A549 (cell line): ENCODE data around the gene SLC22A17. TPM values are rescaled to one million over a fixed set of nuclear protein-coding genes. Genes with fewer than 3 reads are reported as not detected.
A peak's percentile ranks its signal among the peaks of the same experiment; 100 is the strongest.

Experiments
- ATAC-seq, 2 experiments: fragments of 200-7000 bp in 1 of 2; fragments of >200 bp in 1 of 2; cut with Nextera tagmentation in 1 of 2; cut with Tn5 transposase in 1 of 2; 3 replicates each; pipeline versions ENCODE4 v1.8.0 to v1.9.1; 2018 to 2020; ENCODE audit warnings: mild to moderate bottlenecking in 1 of 2, moderate library complexity in 1 of 2
- CTCF ChIA-PET: fragments of 300-600 bp; sonication (Branson Sonifier 250); formaldehyde crosslinking; extraction: SDS; loops from one replicate; lab custom pipeline; 2021; ENCODE audit warnings: antibody characterized with exemption, inconsistent platforms; lab: Yijun Ruan, JAX
- POLR2A ChIA-PET: fragments of 350-600 bp; formaldehyde crosslinking; extraction: SDS; loops from one replicate; lab custom pipeline; 2021; ENCODE audit warnings: antibody characterized with exemption, inconsistent platforms; lab: Yijun Ruan, JAX
- DNase-seq, 2 experiments: peaks; one replicate each; pipeline versions ENCODE4 v3.0.0 to v3.0.0-alpha.2; 2011 to 2016; ENCODE audit warnings: low read depth in 1 of 2, low spot score in 1 of 2
- FAIRE-seq: peaks from 2 replicates; lab custom pipeline; 2011; peaks lifted over from hg19 to GRCh38; lab: Jason Lieb, UNC
- H3K27ac ChIP-seq, 2 experiments: fragments of >200 bp; sonication (Bioruptor Twin); formaldehyde crosslinking; 3 replicates each; pipeline ENCODE4 v1.5.1; 2016 to 2017
- H3K4me1 ChIP-seq: fragments of >200 bp; sonication (Bioruptor Twin); formaldehyde crosslinking; 3 replicates; pipeline ENCODE4 v1.6.1; 2016
- H3K4me2 ChIP-seq: fragments of >200 bp; sonication (Bioruptor Twin); formaldehyde crosslinking; 3 replicates; pipeline ENCODE4 v1.6.1; 2016
- H3K4me3 ChIP-seq: fragments of >200 bp; sonication (Bioruptor Twin); formaldehyde crosslinking; 3 replicates; pipeline ENCODE4 v1.5.1; 2016
- H3K9me3 ChIP-seq: fragments of >200 bp; sonication (Bioruptor Twin); formaldehyde crosslinking; 3 replicates; pipeline ENCODE4 v1.6.1; 2016
- CBX8 ChIP-seq: fragments of 200-600 bp; sonication (generic); IDR thresholded peaks from 2 replicates; pipeline ENCODE4 v1.6.1; 2016
- CEBPB ChIP-seq, 2 experiments: fragments of >200 bp in 1 of 2; sonication (Bioruptor Twin) in 1 of 2; formaldehyde crosslinking in 1 of 2; IDR thresholded peaks; 2 replicates each; pipeline ENCODE4 v1.6.1; 2012 to 2016
- CHD4 ChIP-seq: fragments of 200-600 bp; sonication (generic); IDR thresholded peaks from 2 replicates; pipeline ENCODE4 v1.6.1; 2016; ENCODE audit warnings: antibody characterized with exemption, mild to moderate bottlenecking, borderline replicate concordance
- FOSB ChIP-seq: fragments of 250-450 bp; sonication (Bioruptor Pico); IDR thresholded peaks from 2 replicates; pipeline ENCODE4 v1.5.0; 2020; ENCODE audit warnings: mild to moderate bottlenecking, moderate library complexity
- FOXS1 ChIP-seq: fragments of 250-450 bp; sonication (Bioruptor Pico); IDR thresholded peaks from 2 replicates; pipeline ENCODE4 v1.5.0; 2020; ENCODE audit warnings: mild to moderate bottlenecking, moderate library complexity
- HDAC2 ChIP-seq: fragments of 200-600 bp; sonication (generic); IDR thresholded peaks from 2 replicates; pipeline ENCODE4 v1.6.1; 2016
- HEYL ChIP-seq: fragments of 250-450 bp; sonication (Bioruptor Pico); IDR thresholded peaks from 2 replicates; pipeline ENCODE4 v1.8.0; 2021; ENCODE audit warnings: mild to moderate bottlenecking, moderate library complexity
- JUN ChIP-seq, 2 experiments: fragments of >200 bp; sonication (Bioruptor Twin); formaldehyde crosslinking; IDR thresholded peaks; 2 replicates in 1 of 2; 3 replicates in 1 of 2; pipeline ENCODE4 v1.6.1; 2016 to 2017
- MAZ ChIP-seq: fragments of 150-350 bp; IDR thresholded peaks from 2 replicates; pipeline ENCODE4 v1.6.1; 2014; ENCODE audit warnings: antibody characterized with exemption, low read depth, low read length, borderline replicate concordance
- PHF8 ChIP-seq: fragments of 200-600 bp; sonication (generic); IDR thresholded peaks from 2 replicates; pipeline ENCODE4 v1.6.1; 2016; ENCODE audit warnings: low read depth, mild to moderate bottlenecking, antibody characterized with exemption, moderate library complexity, borderline replicate concordance
- POLR2AphosphoS2 ChIP-seq: conservative IDR thresholded peaks from 2 replicates; pipeline ENCODE4 v1.6.1; 2012; ENCODE audit warnings: low read length, improper control_type of control experiment, inconsistent platforms
- RAD21 ChIP-seq, 2 experiments: fragments of >200 bp in 1 of 2; sonication (Bioruptor Twin) in 1 of 2; formaldehyde crosslinking in 1 of 2; IDR thresholded peaks in 1 of 2; conservative IDR thresholded peaks in 1 of 2; 2 replicates in 1 of 2; 3 replicates in 1 of 2; pipeline ENCODE4 v1.6.1; 2012 to 2018; ENCODE audit warnings: inconsistent platforms in 1 of 2
- RFX5 ChIP-seq: fragments of 450-650 bp; IDR thresholded peaks from 2 replicates; pipeline ENCODE4 v1.7.1; 2014; ENCODE audit warnings: antibody characterized with exemption, mild to moderate bottlenecking, moderate library complexity
- SMC3 ChIP-seq: fragments of >200 bp; sonication (Bioruptor Twin); formaldehyde crosslinking; IDR thresholded peaks from 3 replicates; pipeline ENCODE4 v1.6.1; 2018; ENCODE audit warnings: inconsistent platforms
- SREBF2 ChIP-seq: fragments of 450-650 bp; IDR thresholded peaks from 2 replicates; pipeline ENCODE4 v1.6.1; 2014; ENCODE audit warnings: mild to moderate bottlenecking, moderate library complexity
- TP53 ChIP-seq: fragments of 250-450 bp; sonication (Bioruptor Pico); IDR thresholded peaks from 2 replicates; pipeline ENCODE4 v1.5.0; 2021; ENCODE audit warnings: mild to moderate bottlenecking, moderate library complexity
- ZC3H11A ChIP-seq: fragments of 450-650 bp; IDR thresholded peaks from 2 replicates; pipeline ENCODE4 v1.6.1; 2014; ENCODE audit warnings: antibody characterized with exemption, mild to moderate bottlenecking
- ZNF302 ChIP-seq: fragments of 250-450 bp; sonication (Bioruptor Pico); IDR thresholded peaks from 2 replicates; pipeline ENCODE4 v1.9.0; 2021; ENCODE audit warnings: inconsistent platforms, mild to moderate bottlenecking, moderate library complexity
- WGBS: methylation state at CpG from one replicate; pipeline ENCODE4 v1.1.6; 2017; ENCODE audit errors: missing lambda C conversion rate; 5-methylcytosine and 5-hydroxymethylcytosine counted together
- polyA plus RNA-seq, 4 experiments: library from polyadenylated mRNA; depleted of rRNA in 3 of 4; stranded (reverse); fragments of >200 nt; fragmentation: RNase III in 1 of 4; extraction: RNeasy Plus Mini Kit Qiagen cat#74134 plus additional on column Dnase treatment in 1 of 4; gene quantifications; 2 replicates in 3 of 4; 3 replicates in 1 of 4; pipeline ENCODE4 v1.2.3, GENCODE V29; 2011 to 2017
- TF ChIP-seq, protein P1 (sequence below): fragments of >200 bp; sonication (Bioruptor Twin); formaldehyde crosslinking; IDR thresholded peaks from 3 replicates; pipeline ENCODE4 v1.6.1; 2016
- TF ChIP-seq, protein P2 (sequence below): fragments of >200 bp; sonication (Bioruptor Twin); formaldehyde crosslinking; IDR thresholded peaks from 3 replicates; pipeline ENCODE4 v1.5.1; 2016

Gene SLC22A17
- polyA plus RNA-seq, 2 of the 4 experiments (the other 2 are of a cell fraction): 3.5 to 8.4 TPM

DNA sequence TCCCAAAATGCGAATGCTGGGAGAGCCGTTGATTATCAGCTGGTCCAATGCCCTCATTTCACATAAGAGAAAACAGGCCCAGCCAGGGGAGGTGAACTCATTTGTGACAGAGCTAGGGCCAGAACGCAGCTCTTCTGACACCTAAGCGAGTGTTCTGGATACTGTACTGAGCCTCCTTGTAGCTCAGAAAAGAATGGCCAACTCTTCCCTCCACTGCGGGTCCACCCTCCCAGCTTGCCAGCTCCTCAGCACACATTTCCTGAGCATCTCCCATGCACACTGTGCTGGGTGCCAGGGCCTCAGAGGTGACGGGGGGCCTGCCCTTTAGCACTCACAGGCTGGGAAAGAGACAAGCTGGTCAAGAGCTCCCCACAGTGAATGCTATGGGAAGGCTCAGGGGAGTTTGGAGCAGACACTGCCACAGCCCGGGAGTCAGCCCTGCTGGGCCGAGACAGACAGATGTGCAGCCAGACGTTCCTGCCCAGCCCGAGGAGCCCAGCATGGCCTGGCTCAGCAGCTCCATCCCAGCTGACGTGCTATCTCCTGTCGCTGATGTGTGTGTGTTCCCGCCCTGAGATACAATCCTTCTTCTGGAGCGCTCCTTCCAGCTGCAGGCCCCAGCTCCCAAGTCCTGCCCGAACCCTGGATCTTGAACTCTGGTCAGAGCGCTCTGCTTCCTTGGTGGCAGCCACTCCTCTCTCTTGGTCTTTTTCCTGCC is 27.7 kb upstream of the SLC22A17 start (continued):
- TF ChIP-seq, protein P1, sequence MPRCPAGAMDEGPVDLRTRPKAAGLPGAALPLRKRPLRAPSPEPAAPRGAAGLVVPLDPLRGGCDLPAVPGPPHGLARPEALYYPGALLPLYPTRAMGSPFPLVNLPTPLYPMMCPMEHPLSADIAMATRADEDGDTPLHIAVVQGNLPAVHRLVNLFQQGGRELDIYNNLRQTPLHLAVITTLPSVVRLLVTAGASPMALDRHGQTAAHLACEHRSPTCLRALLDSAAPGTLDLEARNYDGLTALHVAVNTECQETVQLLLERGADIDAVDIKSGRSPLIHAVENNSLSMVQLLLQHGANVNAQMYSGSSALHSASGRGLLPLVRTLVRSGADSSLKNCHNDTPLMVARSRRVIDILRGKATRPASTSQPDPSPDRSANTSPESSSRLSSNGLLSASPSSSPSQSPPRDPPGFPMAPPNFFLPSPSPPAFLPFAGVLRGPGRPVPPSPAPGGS: no peak
- no peak for TF ChIP-seq HEYL (CRISPR knock-in tag)
- TF ChIP-seq HDAC2: no peak
- no peak for TF ChIP-seq CHD4
- TF ChIP-seq SMC3: no peak
- no peak for TF ChIP-seq JUN (IDR thresholded peaks at IDR 0.05)
- TF ChIP-seq RAD21 (conservative IDR thresholded peaks at IDR 0.05 in 1 of 2, IDR thresholded peaks at IDR 0.05 in 1 of 2): no peak
- TF ChIP-seq, all 56 proteins: peak for 0

DNA sequence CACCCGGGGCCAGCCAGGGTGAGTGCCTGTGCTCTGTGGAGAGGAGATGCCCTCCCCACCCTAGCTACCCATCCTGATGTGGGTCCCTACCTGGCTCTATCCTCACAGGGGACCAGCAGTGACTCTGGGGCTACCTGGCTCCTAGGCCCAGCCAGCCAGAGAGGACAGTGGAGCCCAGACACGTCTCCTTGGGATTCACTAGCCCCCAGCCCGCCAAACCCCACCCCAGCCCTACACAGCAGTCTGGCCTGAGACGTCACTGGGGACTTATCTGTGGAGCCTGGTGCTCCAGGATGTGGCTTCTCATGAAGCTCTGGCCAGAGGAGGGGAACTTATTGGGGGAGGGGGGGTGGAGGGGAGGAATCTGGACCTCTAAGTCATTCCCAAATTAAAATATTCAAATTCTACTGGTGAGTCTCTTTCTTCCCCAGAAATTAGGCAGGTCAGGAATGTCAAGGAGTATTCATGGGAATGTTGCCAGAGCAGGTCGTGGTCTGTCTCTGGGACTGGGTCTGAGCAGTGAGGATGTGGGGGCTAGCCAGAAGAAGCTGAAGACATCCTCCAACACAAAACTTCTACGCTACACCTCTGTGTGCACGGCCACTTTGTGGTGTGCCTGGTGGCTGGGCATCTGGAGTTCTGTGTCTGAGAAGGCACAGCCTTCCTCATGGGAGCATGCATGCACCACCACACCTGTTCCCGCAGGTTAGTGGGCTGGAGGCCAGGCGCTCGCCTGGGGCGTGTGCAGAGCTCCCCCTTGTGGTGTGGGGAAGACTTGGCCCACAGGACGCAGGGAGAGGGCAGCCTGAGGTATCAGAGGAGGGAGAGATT is 26.9 kb upstream of the SLC22A17 start:
- Histone ChIP-seq H3K4me3 (no peak overlapping the region), H3K4me1 (no peaks in the 10 kb centered on the region), H3K27ac (no peak overlapping the region), H3K9me3 (no peaks in the 10 kb centered on the region), H3K4me2 (no peak overlapping the region)
- DNase-seq (peak; percentile 46 to 62), ATAC-seq (peak; percentile 75 to 91; a peak in 4 of 6 replicates), FAIRE-seq (no peak)
- TF ChIP-seq RAD21 (conservative IDR thresholded peaks at IDR 0.05 in 1 of 2, IDR thresholded peaks at IDR 0.05 in 1 of 2) (peak; percentile 84 to 89), SMC3 (peak; percentile 88), ZNF302 (no peak), RFX5 (no peak), FOSB (CRISPR knock-in tag) (no peak), FOXS1 (CRISPR knock-in tag) (no peak), TP53 (CRISPR knock-in tag) (no peak), POLR2AphosphoS2 (no peak)
- TF ChIP-seq, protein P2, sequence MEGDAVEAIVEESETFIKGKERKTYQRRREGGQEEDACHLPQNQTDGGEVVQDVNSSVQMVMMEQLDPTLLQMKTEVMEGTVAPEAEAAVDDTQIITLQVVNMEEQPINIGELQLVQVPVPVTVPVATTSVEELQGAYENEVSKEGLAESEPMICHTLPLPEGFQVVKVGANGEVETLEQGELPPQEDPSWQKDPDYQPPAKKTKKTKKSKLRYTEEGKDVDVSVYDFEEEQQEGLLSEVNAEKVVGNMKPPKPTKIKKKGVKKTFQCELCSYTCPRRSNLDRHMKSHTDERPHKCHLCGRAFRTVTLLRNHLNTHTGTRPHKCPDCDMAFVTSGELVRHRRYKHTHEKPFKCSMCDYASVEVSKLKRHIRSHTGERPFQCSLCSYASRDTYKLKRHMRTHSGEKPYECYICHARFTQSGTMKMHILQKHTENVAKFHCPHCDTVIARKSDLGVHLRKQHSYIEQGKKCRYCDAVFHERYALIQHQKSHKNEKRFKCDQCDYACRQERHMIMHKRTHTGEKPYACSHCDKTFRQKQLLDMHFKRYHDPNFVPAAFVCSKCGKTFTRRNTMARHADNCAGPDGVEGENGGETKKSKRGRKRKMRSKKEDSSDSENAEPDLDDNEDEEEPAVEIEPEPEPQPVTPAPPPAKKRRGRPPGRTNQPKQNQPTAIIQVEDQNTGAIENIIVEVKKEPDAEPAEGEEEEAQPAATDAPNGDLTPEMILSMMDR: peak; percentile 86
- ChIA-PET CTCF (interaction anchor here (0.6 to 11.1 kb wide), 49 partner anchors 11 to 512 kb away, joined by 3 to 186 read pairs (median 4); partner anchors contain the start of genes BCL2L2, MYH7, PABPN1 and SLC22A17), POLR2A (interaction anchor here (1.6 kb wide), 1 partner anchor 53 kb away, joined by 4 read pairs; no protein-coding TSS in a partner anchor)
- WGBS: 5% methylated on average over 9 of the region's 12 CpGs

DNA sequence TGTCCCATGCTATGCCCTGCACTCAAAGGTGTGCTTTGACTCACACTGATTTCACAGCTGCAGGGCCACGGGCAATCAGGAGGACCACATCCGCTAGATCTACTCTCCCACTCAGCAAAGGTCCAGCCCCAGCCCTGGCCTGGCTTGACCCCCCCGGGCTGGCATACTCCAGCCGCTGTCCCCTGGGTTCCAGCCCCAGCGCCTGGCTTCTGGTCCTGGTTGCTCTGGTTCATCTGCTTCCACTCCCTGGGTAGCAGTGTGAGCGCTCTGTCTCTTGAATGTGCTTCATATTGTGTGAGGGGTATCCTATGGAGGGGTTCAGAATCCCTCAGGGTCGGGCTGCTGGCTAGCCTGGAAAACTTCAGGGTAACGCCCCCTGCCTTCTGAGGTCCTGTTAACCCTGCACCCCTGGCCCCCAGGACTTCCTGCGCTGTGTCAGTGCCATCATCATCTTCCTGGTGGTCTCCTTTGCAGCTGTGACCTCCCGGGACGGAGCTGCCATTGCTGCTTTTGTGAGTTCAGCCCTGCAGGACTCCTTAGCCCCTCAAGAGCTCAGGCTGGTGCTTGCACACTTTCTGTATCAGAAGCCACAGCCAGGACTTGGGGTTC is 26.0 kb upstream of the SLC22A17 start:
- ChIA-PET POLR2A (no interaction called here), CTCF (interaction anchor here (1.4 to 11.1 kb wide), 16 partner anchors 11 to 259 kb away, joined by 3 to 186 read pairs (median 20); partner anchors contain the start of genes MYH7, PABPN1 and SLC22A17)
- ATAC-seq (no peak), DNase-seq (no peak), FAIRE-seq (no peak)
- Histone ChIP-seq H3K4me3 (no peak overlapping the region), H3K4me2 (no peak overlapping the region), H3K27ac (no peak overlapping the region), H3K4me1 (no peaks in the 10 kb centered on the region), H3K9me3 (no peaks in the 10 kb centered on the region)
- WGBS: 46% methylated on average over 11 of the region's 11 CpGs
- no peak for TF ChIP-seq MAZ
- TF ChIP-seq SREBF2: no peak
- TF ChIP-seq CEBPB (IDR thresholded peaks at IDR 0.05): no peak
- TF ChIP-seq PHF8: no peak
- no peak for TF ChIP-seq HDAC2
- no peak for TF ChIP-seq ZC3H11A
- no peak for TF ChIP-seq CBX8
